ENCODE results near the gene ZBED4. TPM values are rescaled to one million over a fixed set of nuclear protein-coding genes. Genes with fewer than 3 reads are reported as not detected.

ZBED4 gene
- total RNA-seq, 1 donor from 2014 or later, result 22.7 TPM

- peaks cover 28% of the 10 kb centered on the region for H3K9me3 Mint-ChIP-seq (ENCODE audit: unreplicated experiment)
- no peaks in the 10 kb centered on the region for H3K4me1 ChIP-seq (ENCODE audit: insufficient read depth, low read length)
- H3K4me3 Mint-ChIP-seq (ENCODE audit: unreplicated experiment), result no peak overlapping the region
- no peak overlapping the region for H3K9ac ChIP-seq (ENCODE audit: low read length)
- no peak overlapping the region for H3K27ac ChIP-seq (ENCODE audit: low read depth, low read length)
- no peak overlapping the region for H3K4me3 ChIP-seq (ENCODE audit: insufficient read depth, low read depth, low read length)
- no peak overlapping the region for H2AFZ ChIP-seq (ENCODE audit: low read depth, low read length)
- H3K27ac Mint-ChIP-seq (ENCODE audit: unreplicated experiment), result no peak overlapping the region
- H3K4me2 ChIP-seq (ENCODE audit: low read length), result no peak overlapping the region
- peak; percentile 75 for FAIRE-seq
- no peak for TF ChIP-seq EZH2 (IDR thresholded peaks at IDR 0.05; ENCODE audit: insufficient read depth, low read length)
- TF ChIP-seq CTCF (IDR thresholded peaks at IDR 0.05; ENCODE audit: insufficient read depth, low read depth, low read length), result no peak
- H4K20me1 ChIP-seq (ENCODE audit: insufficient read depth, low read length), result peaks cover 93% of the 10 kb centered on the region
- H3K27me3 Mint-ChIP-seq (ENCODE audit: low read depth, unreplicated experiment), result no peaks in the 10 kb centered on the region
- H3K27me3 ChIP-seq (ENCODE audit: insufficient read depth, low read length), result no peaks in the 10 kb centered on the region
- peaks cover 1% of the 10 kb centered on the region for H3K4me1 Mint-ChIP-seq (ENCODE audit: low read depth, unreplicated experiment)
- H3K36me3 ChIP-seq (ENCODE audit: insufficient read depth, low read length), result no peaks in the 10 kb centered on the region
- DNase-seq (ENCODE audit: low read depth), result no peak
- peaks cover 4% of the 10 kb centered on the region for H3K9me3 ChIP-seq (ENCODE audit: insufficient read depth, low read depth, low read length)
- peaks cover 38% of the 10 kb centered on the region for H3K36me3 Mint-ChIP-seq (ENCODE audit: low read depth, unreplicated experiment)
- peaks cover 99% of the 10 kb centered on the region for H3K79me2 ChIP-seq (ENCODE audit: insufficient read depth, low read length)
Measured at GRCh38 chr22:49867303-49868265, 13.9 kb downstream of the ZBED4 start.

DNA sequence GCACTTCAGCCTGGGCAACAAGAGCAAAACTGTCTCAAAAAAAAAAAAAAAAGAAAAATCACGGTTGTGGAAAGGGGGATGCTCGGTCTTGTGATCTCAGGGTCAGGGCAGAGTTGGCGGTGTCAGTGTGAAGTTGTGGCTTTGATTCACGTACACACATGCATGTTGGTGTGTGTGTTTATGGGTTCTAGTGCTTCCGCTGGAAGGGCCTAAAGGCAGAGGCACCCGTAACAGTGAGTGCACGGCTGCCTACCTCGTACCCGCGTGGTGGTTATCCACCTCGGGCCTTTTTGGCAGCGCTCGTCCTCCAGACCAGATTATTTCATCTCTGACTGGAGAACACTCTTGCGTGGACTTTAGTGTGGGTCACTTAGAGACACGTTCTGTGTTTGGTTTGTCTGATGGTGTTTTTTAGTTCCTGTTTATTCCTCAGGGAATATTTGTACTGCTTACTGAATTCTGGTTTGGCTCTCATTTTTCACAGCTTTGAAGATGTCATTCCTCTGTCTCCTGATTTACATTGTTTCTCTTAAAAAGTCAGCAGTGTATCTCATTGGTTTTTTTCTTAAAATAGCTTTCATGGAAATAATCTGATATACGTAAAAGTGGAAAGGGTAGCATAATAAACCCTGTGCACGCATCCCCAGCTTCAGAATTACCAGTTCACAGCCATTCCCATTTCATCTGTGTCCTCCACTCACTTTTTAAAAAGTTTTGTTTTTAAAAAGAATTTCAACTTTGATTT, 15.6 kb downstream of the ZBED4 start:
- H3K27ac Mint-ChIP-seq (ENCODE audit: unreplicated experiment), result no peak overlapping the region
- TF ChIP-seq EZH2 (IDR thresholded peaks at IDR 0.05; ENCODE audit: insufficient read depth, low read length), result no peak
- no peak for TF ChIP-seq CTCF (IDR thresholded peaks at IDR 0.05; ENCODE audit: insufficient read depth, low read depth, low read length)
- no peak overlapping the region for H3K27ac ChIP-seq (ENCODE audit: low read depth, low read length)
- no peak overlapping the region for H3K9ac ChIP-seq (ENCODE audit: low read length)
- DNase-seq (ENCODE audit: low read depth) (no peak), FAIRE-seq (no peak)
- peaks cover 28% of the 10 kb centered on the region for H3K9me3 Mint-ChIP-seq (ENCODE audit: unreplicated experiment)
- no peak overlapping the region for H2AFZ ChIP-seq (ENCODE audit: low read depth, low read length)
- no peaks in the 10 kb centered on the region for H3K27me3 Mint-ChIP-seq (ENCODE audit: low read depth, unreplicated experiment)
- H3K4me2 ChIP-seq (ENCODE audit: low read length), result no peak overlapping the region
- H3K9me3 ChIP-seq (ENCODE audit: insufficient read depth, low read depth, low read length), result peaks cover 4% of the 10 kb centered on the region
- H4K20me1 ChIP-seq (ENCODE audit: insufficient read depth, low read length), result peaks cover 94% of the 10 kb centered on the region
- no peaks in the 10 kb centered on the region for H3K27me3 ChIP-seq (ENCODE audit: insufficient read depth, low read length)
- peaks cover 98% of the 10 kb centered on the region for H3K79me2 ChIP-seq (ENCODE audit: insufficient read depth, low read length)
- no peak overlapping the region for H3K4me3 ChIP-seq (ENCODE audit: insufficient read depth, low read depth, low read length)
- H3K4me3 Mint-ChIP-seq (ENCODE audit: unreplicated experiment), result no peak overlapping the region
- H3K4me1 Mint-ChIP-seq (ENCODE audit: low read depth, unreplicated experiment), result no peaks in the 10 kb centered on the region
- no peaks in the 10 kb centered on the region for H3K36me3 ChIP-seq (ENCODE audit: insufficient read depth, low read length)
- H3K36me3 Mint-ChIP-seq (ENCODE audit: low read depth, unreplicated experiment), result peaks cover 49% of the 10 kb centered on the region
- no peaks in the 10 kb centered on the region for H3K4me1 ChIP-seq (ENCODE audit: insufficient read depth, low read length)

All from astrocyte (in vitro differentiated cells and primary cell).